ENCODE measurements around the gene KREMEN2. TPM values are rescaled to one million over a fixed set of nuclear protein-coding genes. Genes with fewer than 3 reads are reported as not detected.

KREMEN2 gene
- total and polyA plus RNA-seq, 4 donors, result not detected

DNA sequence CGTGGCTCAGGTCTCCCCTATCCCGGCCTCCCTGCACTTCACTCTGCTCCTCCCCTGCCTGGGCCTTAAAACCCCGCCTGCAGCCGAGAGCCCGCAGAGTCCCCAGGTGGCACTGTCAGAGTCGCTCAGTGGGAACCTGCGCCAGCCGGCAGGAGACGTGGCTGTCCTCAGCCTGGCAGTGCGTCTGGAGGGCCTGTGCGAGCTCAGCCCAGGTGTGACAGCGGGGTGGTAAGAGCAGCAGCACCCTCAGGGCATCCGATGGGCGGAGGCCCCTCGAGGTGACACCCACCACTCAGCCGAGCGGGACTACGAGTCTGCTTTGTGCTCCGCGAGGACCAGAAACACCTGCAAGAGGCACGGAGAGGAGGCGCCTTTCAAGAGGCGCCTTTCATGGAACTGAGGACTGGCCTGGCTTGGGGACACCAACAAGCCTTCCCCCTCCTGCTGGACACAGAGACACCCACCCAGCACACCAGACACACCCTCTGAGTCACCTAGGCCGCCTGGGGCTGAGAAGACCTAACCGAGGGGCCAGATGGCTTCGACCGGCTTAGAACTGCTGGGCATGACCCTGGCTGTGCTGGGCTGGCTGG, 48.8 kb downstream of the KREMEN2 start, which contains the start of gene CLDN9:
Gene CLDN9 (plus strand): TSS at position 96 of the 593 bp plus-strand sequence. CDS start 440 bp downstream, at position 536.
- Histone ChIP-seq H3K9me3 (ENCODE audit: control insufficient read depth in 4 of 4, low read length in 3 of 4) (no peaks in the 10 kb centered on the region), H3K9ac (ENCODE audit: low read depth in 1 of 2, low read length in 2 of 2) (no peak within 1 kb of the TSS), H3K36me3 (ENCODE audit: control insufficient read depth in 4 of 4, insufficient read depth in 3 of 4, low read depth in 1 of 4, low read length in 3 of 4) (no peaks in the 10 kb centered on the region), H3K4me1 (ENCODE audit: control insufficient read depth in 4 of 4, insufficient read depth in 4 of 4, low read length in 3 of 4) (peaks cover 5 to 31% (median 17%) of the 10 kb centered on the region in 4 donors), H3K4me3 (ENCODE audit: low read depth in 1 of 3, low read length in 3 of 3) (no peak within 1 kb of the TSS), H3K27ac (ENCODE audit: low read depth in 1 of 2, low read length in 2 of 2) (no peak within 1 kb of the TSS), H3K27me3 (ENCODE audit: control insufficient read depth in 4 of 4, insufficient read depth in 4 of 4, low read length in 3 of 4) (no peaks in the 10 kb centered on the region)
- no peak for TF ChIP-seq EGR1 (IDR thresholded peaks at IDR 0.05; ENCODE audit: low read depth in 2 of 2)
- TF ChIP-seq JUND (IDR thresholded peaks at IDR 0.05), result no peak
- no peak for TF ChIP-seq TAF1 (conservative IDR thresholded peaks at IDR 0.05)
- 64% methylated on average over 27 of the region's 27 CpGs for WGBS
- no peak for DNase-seq (ENCODE audit: low spot score)

DNA sequence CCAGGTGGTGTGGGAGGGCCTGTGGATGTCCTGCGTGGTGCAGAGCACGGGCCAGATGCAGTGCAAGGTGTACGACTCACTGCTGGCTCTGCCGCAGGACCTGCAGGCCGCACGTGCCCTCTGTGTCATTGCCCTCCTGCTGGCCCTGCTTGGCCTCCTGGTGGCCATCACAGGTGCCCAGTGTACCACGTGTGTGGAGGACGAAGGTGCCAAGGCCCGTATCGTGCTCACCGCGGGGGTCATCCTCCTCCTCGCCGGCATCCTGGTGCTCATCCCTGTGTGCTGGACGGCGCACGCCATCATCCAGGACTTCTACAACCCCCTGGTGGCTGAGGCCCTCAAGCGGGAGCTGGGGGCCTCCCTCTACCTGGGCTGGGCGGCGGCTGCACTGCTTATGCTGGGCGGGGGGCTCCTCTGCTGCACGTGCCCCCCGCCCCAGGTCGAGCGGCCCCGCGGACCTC, 49.4 kb downstream of the KREMEN2 start:
- Histone ChIP-seq H3K4me1 (ENCODE audit: control insufficient read depth in 4 of 4, insufficient read depth in 4 of 4, low read length in 3 of 4) (peaks cover 4 to 27% (median 12%) of the 10 kb centered on the region in 4 donors), H3K9me3 (ENCODE audit: control insufficient read depth in 4 of 4, low read length in 3 of 4) (no peaks in the 10 kb centered on the region), H3K27ac (ENCODE audit: low read depth in 1 of 2, low read length in 2 of 2) (no peak overlapping the region), H3K27me3 (ENCODE audit: control insufficient read depth in 4 of 4, insufficient read depth in 4 of 4, low read length in 3 of 4) (no peaks in the 10 kb centered on the region), H3K36me3 (ENCODE audit: control insufficient read depth in 4 of 4, insufficient read depth in 3 of 4, low read depth in 1 of 4, low read length in 3 of 4) (no peaks in the 10 kb centered on the region), H3K4me3 (ENCODE audit: low read depth in 1 of 3, low read length in 3 of 3) (no peak overlapping the region), H3K9ac (ENCODE audit: low read depth in 1 of 2, low read length in 2 of 2) (no peak overlapping the region)
- TF ChIP-seq HNF4G (IDR thresholded peaks at IDR 0.05) (no peak), TAF1 (conservative IDR thresholded peaks at IDR 0.05) (no peak), RAD21 (IDR thresholded peaks at IDR 0.05) (peak in 1 of 2 donors; percentile 12), NR2F2 (IDR thresholded peaks at IDR 0.05) (no peak), YY1 (IDR thresholded peaks at IDR 0.05) (peak; percentile 52), GABPA (IDR thresholded peaks at IDR 0.05 in 1 of 2, conservative IDR thresholded peaks at IDR 0.05 in 1 of 2) (no peak), RXRA (IDR thresholded peaks at IDR 0.05) (peak; percentile 97 to 99), JUND (IDR thresholded peaks at IDR 0.05) (no peak), EGR1 (IDR thresholded peaks at IDR 0.05; ENCODE audit: low read depth in 2 of 2) (no peak), FOXA1 (IDR thresholded peaks at IDR 0.05) (no peak), FOXA2 (IDR thresholded peaks at IDR 0.05) (no peak), SP1 (IDR thresholded peaks at IDR 0.05) (peak; percentile 51), HNF4A (conservative IDR thresholded peaks at IDR 0.05) (peak; percentile 33 to 46)
- TF ChIP-seq, protein P1, sequence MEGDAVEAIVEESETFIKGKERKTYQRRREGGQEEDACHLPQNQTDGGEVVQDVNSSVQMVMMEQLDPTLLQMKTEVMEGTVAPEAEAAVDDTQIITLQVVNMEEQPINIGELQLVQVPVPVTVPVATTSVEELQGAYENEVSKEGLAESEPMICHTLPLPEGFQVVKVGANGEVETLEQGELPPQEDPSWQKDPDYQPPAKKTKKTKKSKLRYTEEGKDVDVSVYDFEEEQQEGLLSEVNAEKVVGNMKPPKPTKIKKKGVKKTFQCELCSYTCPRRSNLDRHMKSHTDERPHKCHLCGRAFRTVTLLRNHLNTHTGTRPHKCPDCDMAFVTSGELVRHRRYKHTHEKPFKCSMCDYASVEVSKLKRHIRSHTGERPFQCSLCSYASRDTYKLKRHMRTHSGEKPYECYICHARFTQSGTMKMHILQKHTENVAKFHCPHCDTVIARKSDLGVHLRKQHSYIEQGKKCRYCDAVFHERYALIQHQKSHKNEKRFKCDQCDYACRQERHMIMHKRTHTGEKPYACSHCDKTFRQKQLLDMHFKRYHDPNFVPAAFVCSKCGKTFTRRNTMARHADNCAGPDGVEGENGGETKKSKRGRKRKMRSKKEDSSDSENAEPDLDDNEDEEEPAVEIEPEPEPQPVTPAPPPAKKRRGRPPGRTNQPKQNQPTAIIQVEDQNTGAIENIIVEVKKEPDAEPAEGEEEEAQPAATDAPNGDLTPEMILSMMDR (IDR thresholded peaks at IDR 0.05; ENCODE audit: low read depth, low read length, missing input control), result peak; percentile 15
- TF ChIP-seq, protein P2, sequence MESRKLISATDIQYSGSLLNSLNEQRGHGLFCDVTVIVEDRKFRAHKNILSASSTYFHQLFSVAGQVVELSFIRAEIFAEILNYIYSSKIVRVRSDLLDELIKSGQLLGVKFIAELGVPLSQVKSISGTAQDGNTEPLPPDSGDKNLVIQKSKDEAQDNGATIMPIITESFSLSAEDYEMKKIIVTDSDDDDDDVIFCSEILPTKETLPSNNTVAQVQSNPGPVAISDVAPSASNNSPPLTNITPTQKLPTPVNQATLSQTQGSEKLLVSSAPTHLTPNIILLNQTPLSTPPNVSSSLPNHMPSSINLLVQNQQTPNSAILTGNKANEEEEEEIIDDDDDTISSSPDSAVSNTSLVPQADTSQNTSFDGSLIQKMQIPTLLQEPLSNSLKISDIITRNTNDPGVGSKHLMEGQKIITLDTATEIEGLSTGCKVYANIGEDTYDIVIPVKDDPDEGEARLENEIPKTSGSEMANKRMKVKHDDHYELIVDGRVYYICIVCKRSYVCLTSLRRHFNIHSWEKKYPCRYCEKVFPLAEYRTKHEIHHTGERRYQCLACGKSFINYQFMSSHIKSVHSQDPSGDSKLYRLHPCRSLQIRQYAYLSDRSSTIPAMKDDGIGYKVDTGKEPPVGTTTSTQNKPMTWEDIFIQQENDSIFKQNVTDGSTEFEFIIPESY (IDR thresholded peaks at IDR 0.05), result no peak
- TF ChIP-seq, protein P3, sequence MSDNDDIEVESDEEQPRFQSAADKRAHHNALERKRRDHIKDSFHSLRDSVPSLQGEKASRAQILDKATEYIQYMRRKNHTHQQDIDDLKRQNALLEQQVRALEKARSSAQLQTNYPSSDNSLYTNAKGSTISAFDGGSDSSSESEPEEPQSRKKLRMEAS (IDR thresholded peaks at IDR 0.05), result no peak
- TF ChIP-seq, protein P4, sequence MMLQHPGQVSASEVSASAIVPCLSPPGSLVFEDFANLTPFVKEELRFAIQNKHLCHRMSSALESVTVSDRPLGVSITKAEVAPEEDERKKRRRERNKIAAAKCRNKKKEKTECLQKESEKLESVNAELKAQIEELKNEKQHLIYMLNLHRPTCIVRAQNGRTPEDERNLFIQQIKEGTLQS (IDR thresholded peaks at IDR 0.05), result no peak
- TF ChIP-seq, protein P5, sequence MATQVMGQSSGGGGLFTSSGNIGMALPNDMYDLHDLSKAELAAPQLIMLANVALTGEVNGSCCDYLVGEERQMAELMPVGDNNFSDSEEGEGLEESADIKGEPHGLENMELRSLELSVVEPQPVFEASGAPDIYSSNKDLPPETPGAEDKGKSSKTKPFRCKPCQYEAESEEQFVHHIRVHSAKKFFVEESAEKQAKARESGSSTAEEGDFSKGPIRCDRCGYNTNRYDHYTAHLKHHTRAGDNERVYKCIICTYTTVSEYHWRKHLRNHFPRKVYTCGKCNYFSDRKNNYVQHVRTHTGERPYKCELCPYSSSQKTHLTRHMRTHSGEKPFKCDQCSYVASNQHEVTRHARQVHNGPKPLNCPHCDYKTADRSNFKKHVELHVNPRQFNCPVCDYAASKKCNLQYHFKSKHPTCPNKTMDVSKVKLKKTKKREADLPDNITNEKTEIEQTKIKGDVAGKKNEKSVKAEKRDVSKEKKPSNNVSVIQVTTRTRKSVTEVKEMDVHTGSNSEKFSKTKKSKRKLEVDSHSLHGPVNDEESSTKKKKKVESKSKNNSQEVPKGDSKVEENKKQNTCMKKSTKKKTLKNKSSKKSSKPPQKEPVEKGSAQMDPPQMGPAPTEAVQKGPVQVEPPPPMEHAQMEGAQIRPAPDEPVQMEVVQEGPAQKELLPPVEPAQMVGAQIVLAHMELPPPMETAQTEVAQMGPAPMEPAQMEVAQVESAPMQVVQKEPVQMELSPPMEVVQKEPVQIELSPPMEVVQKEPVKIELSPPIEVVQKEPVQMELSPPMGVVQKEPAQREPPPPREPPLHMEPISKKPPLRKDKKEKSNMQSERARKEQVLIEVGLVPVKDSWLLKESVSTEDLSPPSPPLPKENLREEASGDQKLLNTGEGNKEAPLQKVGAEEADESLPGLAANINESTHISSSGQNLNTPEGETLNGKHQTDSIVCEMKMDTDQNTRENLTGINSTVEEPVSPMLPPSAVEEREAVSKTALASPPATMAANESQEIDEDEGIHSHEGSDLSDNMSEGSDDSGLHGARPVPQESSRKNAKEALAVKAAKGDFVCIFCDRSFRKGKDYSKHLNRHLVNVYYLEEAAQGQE (IDR thresholded peaks at IDR 0.05), result no peak
- no peak for DNase-seq (ENCODE audit: low spot score)
- 38% methylated on average over 27 of the region's 27 CpGs for WGBS
